ENCODE measurements around the gene XIRP2.
"Not testable (repeated sequence)": the region's sequence is repeated elsewhere in the genome, so short reads cannot be mapped to it uniquely, and the experiment has no call there.

The XIRP2 gene

GRCh38 chr2:167005096-167005495 is 116.8 kb downstream of the XIRP2 start:
- DNase-seq (ENCODE audit: low read depth), result peak; percentile 22

DNA sequence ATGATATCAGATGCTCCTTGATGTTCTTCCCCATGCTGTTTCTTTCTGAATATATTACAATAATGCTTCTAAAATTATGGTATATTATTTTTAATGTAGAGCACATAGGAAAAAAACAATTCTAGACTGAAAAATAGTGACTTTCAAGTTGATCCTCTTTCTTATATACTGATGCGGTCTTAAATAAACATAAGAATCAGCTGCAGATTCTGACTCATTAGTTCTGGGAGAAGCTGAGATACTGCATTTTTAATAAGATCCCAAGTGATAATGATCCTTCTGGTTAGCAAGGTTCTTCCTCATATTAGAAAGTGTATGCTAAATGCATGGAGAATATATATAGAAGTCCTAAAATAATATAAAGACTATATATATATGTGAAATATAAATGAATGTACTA is 124.9 kb downstream of the XIRP2 start:
- no peak for DNase-seq (ENCODE audit: low read depth)
- H3K4me3 ChIP-seq (ENCODE audit: control insufficient read depth, low read depth, low read length), result no peak overlapping the region
- TF ChIP-seq, protein P1, sequence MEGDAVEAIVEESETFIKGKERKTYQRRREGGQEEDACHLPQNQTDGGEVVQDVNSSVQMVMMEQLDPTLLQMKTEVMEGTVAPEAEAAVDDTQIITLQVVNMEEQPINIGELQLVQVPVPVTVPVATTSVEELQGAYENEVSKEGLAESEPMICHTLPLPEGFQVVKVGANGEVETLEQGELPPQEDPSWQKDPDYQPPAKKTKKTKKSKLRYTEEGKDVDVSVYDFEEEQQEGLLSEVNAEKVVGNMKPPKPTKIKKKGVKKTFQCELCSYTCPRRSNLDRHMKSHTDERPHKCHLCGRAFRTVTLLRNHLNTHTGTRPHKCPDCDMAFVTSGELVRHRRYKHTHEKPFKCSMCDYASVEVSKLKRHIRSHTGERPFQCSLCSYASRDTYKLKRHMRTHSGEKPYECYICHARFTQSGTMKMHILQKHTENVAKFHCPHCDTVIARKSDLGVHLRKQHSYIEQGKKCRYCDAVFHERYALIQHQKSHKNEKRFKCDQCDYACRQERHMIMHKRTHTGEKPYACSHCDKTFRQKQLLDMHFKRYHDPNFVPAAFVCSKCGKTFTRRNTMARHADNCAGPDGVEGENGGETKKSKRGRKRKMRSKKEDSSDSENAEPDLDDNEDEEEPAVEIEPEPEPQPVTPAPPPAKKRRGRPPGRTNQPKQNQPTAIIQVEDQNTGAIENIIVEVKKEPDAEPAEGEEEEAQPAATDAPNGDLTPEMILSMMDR (conservative IDR thresholded peaks at IDR 0.05; ENCODE audit: control insufficient read depth, insufficient read depth, low read depth, low read length), result no peak

More at GRCh38 chr2:167005096-167005495, 116.8 kb downstream of the XIRP2 start:
- H3K4me3 ChIP-seq (ENCODE audit: control insufficient read depth, low read depth, low read length), result no peak overlapping the region
- TF ChIP-seq, protein P1 (conservative IDR thresholded peaks at IDR 0.05; ENCODE audit: control insufficient read depth, insufficient read depth, low read depth, low read length), result no peak

- no peak overlapping the region for H3K4me3 ChIP-seq (ENCODE audit: control insufficient read depth, low read depth, low read length)
- DNase-seq (ENCODE audit: low read depth), result no peak
- TF ChIP-seq, protein P1 (conservative IDR thresholded peaks at IDR 0.05; ENCODE audit: control insufficient read depth, insufficient read depth, low read depth, low read length), result no peak
These were observed 127.5 kb downstream of the XIRP2 start for GRCh38 chr2:167015806-167016205.

DNA sequence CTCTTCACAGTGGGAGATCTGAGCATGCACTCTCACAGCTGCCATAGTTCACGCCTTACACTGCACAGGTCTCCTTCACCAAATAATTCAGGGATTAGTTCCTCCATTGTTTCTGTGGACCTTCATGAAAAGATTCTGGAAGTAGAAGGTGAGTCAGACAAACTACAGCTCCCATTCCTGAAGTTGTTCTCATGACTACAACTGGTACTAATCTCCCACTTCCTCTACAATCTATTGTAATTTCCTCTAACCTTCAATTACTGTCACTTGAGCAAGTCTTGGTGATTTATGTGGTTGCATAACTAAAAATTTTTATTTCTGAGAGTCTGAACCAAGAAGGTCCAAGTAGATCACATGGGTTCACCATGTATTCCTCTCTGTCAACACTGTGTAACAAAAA is 128.7 kb downstream of the XIRP2 start:
- TF ChIP-seq, protein P1 (conservative IDR thresholded peaks at IDR 0.05; ENCODE audit: control insufficient read depth, insufficient read depth, low read depth, low read length), result no peak
- no peak for DNase-seq (ENCODE audit: low read depth)
- H3K4me3 ChIP-seq (ENCODE audit: control insufficient read depth, low read depth, low read length), result no peak overlapping the region

DNA sequence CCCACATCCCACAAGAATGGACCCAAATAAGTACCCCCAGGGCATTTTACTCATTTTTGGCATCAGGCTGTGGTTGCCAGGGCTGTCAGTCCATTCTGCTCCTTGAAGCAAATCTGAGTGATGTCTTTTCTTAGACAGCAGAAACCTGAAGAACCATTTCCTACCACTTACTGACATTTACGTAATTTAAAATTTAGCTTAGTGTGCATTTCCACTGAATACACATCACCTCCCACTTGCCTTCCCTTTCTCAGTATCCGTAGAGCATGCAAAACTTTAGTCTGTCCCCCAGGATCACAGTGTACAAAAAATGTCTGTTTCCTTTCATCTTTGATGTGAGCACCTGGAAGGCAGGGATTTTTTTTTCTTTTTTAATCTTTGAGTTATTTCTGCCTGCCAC is 130.3 kb downstream of the XIRP2 start:
- TF ChIP-seq, protein P1 (conservative IDR thresholded peaks at IDR 0.05; ENCODE audit: control insufficient read depth, insufficient read depth, low read depth, low read length), result no peak
- H3K4me3 ChIP-seq (ENCODE audit: control insufficient read depth, low read depth, low read length), result no peak overlapping the region
- no peak for DNase-seq (ENCODE audit: low read depth)

- DNase-seq (ENCODE audit: low read depth), result no peak
- TF ChIP-seq, protein P1 (conservative IDR thresholded peaks at IDR 0.05; ENCODE audit: control insufficient read depth, insufficient read depth, low read depth, low read length), result no peak
- H3K4me3 ChIP-seq (ENCODE audit: control insufficient read depth, low read depth, low read length), result no peak overlapping the region
These were observed 140.2 kb downstream of the XIRP2 start for GRCh38 chr2:167028503-167028902.

DNA sequence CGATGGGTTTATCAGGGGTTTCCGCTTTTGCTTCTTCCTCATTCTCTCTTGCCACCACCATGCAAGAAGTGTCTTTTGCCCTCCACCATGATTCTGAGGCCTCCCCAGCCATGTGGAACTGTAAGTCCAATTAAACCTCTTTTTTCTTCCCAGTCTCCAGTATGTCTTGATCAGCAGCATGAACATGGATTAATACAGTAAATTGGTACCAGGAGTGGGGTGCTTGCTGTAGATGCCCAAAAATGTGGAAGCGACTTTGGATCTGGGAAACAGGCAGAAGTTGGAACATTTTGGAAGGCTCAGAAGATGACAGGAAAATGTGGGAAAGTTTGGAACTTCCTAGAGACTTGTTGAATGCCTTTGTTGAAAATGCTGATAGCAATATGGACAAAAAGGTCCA is 146.7 kb downstream of the XIRP2 start:
- H3K4me3 ChIP-seq (ENCODE audit: control insufficient read depth, low read depth, low read length); DNase-seq (ENCODE audit: low read depth): not testable (repeated sequence)

All from fibroblast of mammary gland (primary cell).